SKM-1 treated with dmso at 0.1 percent for 144 hours (cell line): ENCODE data around the gene ZNF732.
"Not testable (repeated sequence)": the region's sequence is repeated elsewhere in the genome, so short reads cannot be mapped to it uniquely, and the experiment has no call there.

Source experiments
- DNase-seq: peaks from one replicate; lab custom pipeline; 2025; ENCODE audit not compliant: unreplicated experiment; lab: John Stamatoyannopoulos, UW

Gene ZNF732

GRCh38 chr4:304969-305680 lies at the start of gene ZNF732:
Gene ZNF732, minus strand, starts transcription at chr4:305474. Its CDS starts 164 bp downstream, at chr4:305310.
- DNase-seq = no peak

GRCh38 chr4:340011-340410 lies 34.7 kb upstream of the ZNF732 start:
- no peak for DNase-seq

GRCh38 chr4:338759-339097 lies 33.5 kb upstream of the ZNF732 start:
- no peak for DNase-seq

GRCh38 chr4:337932-338758 lies 32.9 kb upstream of the ZNF732 start:
- no peak for DNase-seq

GRCh38 chr4:337143-337931 lies 32.1 kb upstream of the ZNF732 start, which contains the start of gene ZNF141:
Gene ZNF141, plus strand, starts transcription at chr4:337814. Its CDS starts 170 bp downstream, at chr4:337984.
- DNase-seq = peak; percentile 89

- no peak for DNase-seq
Observed at GRCh38 chr4:336893-337142, 31.5 kb upstream of the ZNF732 start.

GRCh38 chr4:336099-336892 lies 31.0 kb upstream of the ZNF732 start:
- DNase-seq = no peak

GRCh38 chr4:335515-335914 lies 30.2 kb upstream of the ZNF732 start:
- DNase-seq = no peak

- no peak for DNase-seq
Observed at GRCh38 chr4:328729-329128, 23.5 kb upstream of the ZNF732 start.

- DNase-seq = no peak
Observed at GRCh38 chr4:314296-314903, 9.1 kb upstream of the ZNF732 start.

- DNase-seq = no peak
Observed at GRCh38 chr4:309807-310206, 4.5 kb upstream of the ZNF732 start.

GRCh38 chr4:306551-306961 lies 1.3 kb upstream of the ZNF732 start:
- DNase-seq = peak; percentile 56

GRCh38 chr4:304516-304915 lies 758 bp downstream of the ZNF732 start:
- not testable (repeated sequence) for DNase-seq

GRCh38 chr4:302381-302780 lies 2.9 kb downstream of the ZNF732 start:
- no peak for DNase-seq

GRCh38 chr4:294732-295131 lies 10.5 kb downstream of the ZNF732 start:
- DNase-seq = no peak

- no peak for DNase-seq
Observed at GRCh38 chr4:288891-289290, 16.4 kb downstream of the ZNF732 start.

- DNase-seq = no peak
Observed at GRCh38 chr4:273309-274017, 31.8 kb downstream of the ZNF732 start.

- DNase-seq = no peak
Observed at GRCh38 chr4:271492-272103, 33.7 kb downstream of the ZNF732 start.

- DNase-seq = not testable (repeated sequence)
Observed at GRCh38 chr4:259240-259639, 46.0 kb downstream of the ZNF732 start.

- no peak for DNase-seq
Observed at GRCh38 chr4:256492-256891, 48.8 kb downstream of the ZNF732 start.
